ENCODE data around the gene NUBP2.
A peak's percentile ranks its signal among the peaks of the same experiment; 100 is the strongest.

NUBP2 gene

GRCh38 chr16:1759511-1759910 is 23.2 kb upstream of the NUBP2 start:
- DNase-seq, result no peak

GRCh38 chr16:1760911-1761310 is 21.8 kb upstream of the NUBP2 start:
- DNase-seq, result no peak

GRCh38 chr16:1761751-1762150 is 21.0 kb upstream of the NUBP2 start:
- DNase-seq, result no peak

- no peak for DNase-seq
Measured at GRCh38 chr16:1762196-1762878, 20.4 kb upstream of the NUBP2 start.

GRCh38 chr16:1762879-1763520 is 19.8 kb upstream of the NUBP2 start:
- DNase-seq, result no peak

- DNase-seq, result no peak
Measured at GRCh38 chr16:1763521-1764511, 18.9 kb upstream of the NUBP2 start.

GRCh38 chr16:1764971-1765370 is 17.8 kb upstream of the NUBP2 start:
- no peak for DNase-seq

- no peak for DNase-seq
Measured at GRCh38 chr16:1765826-1766225, 16.9 kb upstream of the NUBP2 start.

GRCh38 chr16:1766231-1766630 is 16.5 kb upstream of the NUBP2 start:
- no peak for DNase-seq

GRCh38 chr16:1766701-1767100 is 16.1 kb upstream of the NUBP2 start:
- DNase-seq, result no peak

GRCh38 chr16:1767116-1767994 is 15.4 kb upstream of the NUBP2 start:
- DNase-seq, result no peak

- no peak for DNase-seq
Measured at GRCh38 chr16:1768061-1768766, 14.5 kb upstream of the NUBP2 start.

GRCh38 chr16:1768767-1769401 is 13.9 kb upstream of the NUBP2 start:
- no peak for DNase-seq

- no peak for DNase-seq
Measured at GRCh38 chr16:1769402-1770300, 13.1 kb upstream of the NUBP2 start.

GRCh38 chr16:1770328-1771187 is 12.2 kb upstream of the NUBP2 start:
- peak; percentile 71 for DNase-seq

- no peak for DNase-seq
Measured at GRCh38 chr16:1771188-1771863, 11.4 kb upstream of the NUBP2 start, which contains the start of gene NME3. NME3 (minus strand) TSS chr16:1771543; CDS start chr16:1771534, 9 bp downstream.

- no peak for DNase-seq
Measured at GRCh38 chr16:1771864-1772361, 10.8 kb upstream of the NUBP2 start.

- no peak for DNase-seq
Measured at GRCh38 chr16:1772362-1772907, 10.3 kb upstream of the NUBP2 start, which contains the start of gene EME2. EME2 (plus strand) TSS chr16:1772810; CDS start chr16:1773228, 418 bp downstream.
